ENCODE data around the gene EEF1A2.

DNA sequence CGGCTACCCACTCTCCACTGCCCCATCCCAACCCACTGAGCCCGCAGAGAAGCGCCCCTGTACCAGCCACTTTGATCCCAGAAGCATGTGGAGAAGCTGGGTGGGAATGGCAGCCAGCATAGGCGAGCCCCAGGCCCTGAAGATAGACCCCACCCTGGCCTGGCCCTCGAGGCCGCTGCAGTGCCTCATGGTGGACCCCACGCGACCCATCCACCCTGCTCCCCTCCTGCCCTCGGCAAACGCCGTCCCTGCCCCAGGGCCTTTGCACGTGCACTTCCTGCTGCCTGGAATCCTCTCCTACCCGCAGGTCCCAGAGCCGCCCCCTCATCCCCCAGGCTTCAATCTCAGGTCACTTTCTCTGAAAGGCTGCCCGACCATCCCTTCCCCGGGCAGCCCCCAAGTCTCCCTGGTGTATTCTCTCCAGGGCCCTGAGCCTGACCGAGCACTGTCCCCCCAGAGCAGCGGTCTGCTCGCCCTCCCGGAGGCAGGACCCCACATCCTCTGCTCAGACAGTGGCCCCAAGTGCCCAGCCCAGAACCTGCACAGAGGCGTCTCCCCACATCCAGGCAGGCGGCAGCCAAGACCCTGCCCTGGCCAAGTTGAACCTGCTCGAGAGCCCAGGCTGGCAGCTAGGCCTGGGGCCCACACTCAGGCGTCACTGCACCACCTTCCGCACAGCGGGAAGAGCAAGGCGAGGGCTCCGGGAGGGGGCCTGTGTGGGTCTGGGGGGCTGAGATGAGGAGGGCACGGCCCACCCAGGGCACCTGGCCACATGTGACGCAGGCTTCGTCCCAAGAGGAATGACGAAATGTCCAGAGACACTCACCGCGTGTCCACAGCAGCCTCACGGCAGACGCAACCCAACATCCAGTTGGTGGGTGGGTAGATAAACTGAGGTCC is 40.5 kb downstream of the EEF1A2 start:
- TF ChIP-seq, protein P1, sequence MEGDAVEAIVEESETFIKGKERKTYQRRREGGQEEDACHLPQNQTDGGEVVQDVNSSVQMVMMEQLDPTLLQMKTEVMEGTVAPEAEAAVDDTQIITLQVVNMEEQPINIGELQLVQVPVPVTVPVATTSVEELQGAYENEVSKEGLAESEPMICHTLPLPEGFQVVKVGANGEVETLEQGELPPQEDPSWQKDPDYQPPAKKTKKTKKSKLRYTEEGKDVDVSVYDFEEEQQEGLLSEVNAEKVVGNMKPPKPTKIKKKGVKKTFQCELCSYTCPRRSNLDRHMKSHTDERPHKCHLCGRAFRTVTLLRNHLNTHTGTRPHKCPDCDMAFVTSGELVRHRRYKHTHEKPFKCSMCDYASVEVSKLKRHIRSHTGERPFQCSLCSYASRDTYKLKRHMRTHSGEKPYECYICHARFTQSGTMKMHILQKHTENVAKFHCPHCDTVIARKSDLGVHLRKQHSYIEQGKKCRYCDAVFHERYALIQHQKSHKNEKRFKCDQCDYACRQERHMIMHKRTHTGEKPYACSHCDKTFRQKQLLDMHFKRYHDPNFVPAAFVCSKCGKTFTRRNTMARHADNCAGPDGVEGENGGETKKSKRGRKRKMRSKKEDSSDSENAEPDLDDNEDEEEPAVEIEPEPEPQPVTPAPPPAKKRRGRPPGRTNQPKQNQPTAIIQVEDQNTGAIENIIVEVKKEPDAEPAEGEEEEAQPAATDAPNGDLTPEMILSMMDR (IDR thresholded peaks at IDR 0.05): no peak
- no peak for TF ChIP-seq POLR2AphosphoS5 (IDR thresholded peaks at IDR 0.05)

All from transverse colon (tissue), 4 donors.